GM12878 (cell line): ENCODE measurements around the gene CCSER1.

Experiments
- BHLHE40 ChIP-seq, 2 experiments: fragments of 450-650 bp in 1 of 2; IDR thresholded peaks; 2 replicates each; pipeline ENCODE4 v1.6.1; 2011 to 2017; ENCODE audit warnings: low read depth in 2 of 2, borderline replicate concordance in 1 of 2, improper control_type of control experiment in 1 of 2, low read length in 1 of 2, mild to moderate bottlenecking in 1 of 2
- CHD2 ChIP-seq: IDR thresholded peaks from 2 replicates; pipeline ENCODE4 v1.6.1; 2011; ENCODE audit warnings: low read depth, low read length, improper control_type of control experiment, borderline replicate concordance
- EP300 ChIP-seq, 2 experiments: fragments of 150-350 bp in 1 of 2; IDR thresholded peaks; 2 replicates each; pipeline ENCODE4 v1.6.1; 2011 to 2012; ENCODE audit warnings: low read depth in 2 of 2, low read length in 2 of 2, borderline replicate concordance in 1 of 2, improper control_type of control experiment in 1 of 2, inconsistent platforms in 1 of 2; ENCODE audit not compliant: control insufficient read depth in 1 of 2
- IKZF2 ChIP-seq, 2 experiments: fragments of 450-650 bp; IDR thresholded peaks; 2 replicates each; pipeline ENCODE4 v1.6.1; 2017; ENCODE audit warnings: mild to moderate bottlenecking in 2 of 2, moderate library complexity in 2 of 2
- SP1 ChIP-seq: IDR thresholded peaks from one replicate; pipeline ENCODE4 v1.6.1; 2011; ENCODE audit warnings: low read depth, low read length
- SREBF2 ChIP-seq: IDR thresholded peaks from 2 replicates; pipeline ENCODE4 v1.6.1; 2012; ENCODE audit warnings: mild to moderate bottlenecking, low read length
- TCF7 ChIP-seq: IDR thresholded peaks from 2 replicates; pipeline ENCODE4 v1.6.1; 2014; ENCODE audit warnings: antibody characterized with exemption, borderline replicate concordance
- TF ChIP-seq, protein P1 (sequence below), 3 experiments: IDR thresholded peaks in 2 of 3; conservative IDR thresholded peaks in 1 of 3; 2 replicates each; pipeline ENCODE4 v1.5.1; 2011; ENCODE audit warnings: low read depth in 3 of 3, low read length in 3 of 3, mild to moderate bottlenecking in 3 of 3, control low read depth in 2 of 3, moderate library complexity in 2 of 3, inconsistent platforms in 1 of 3, mixed read lengths in 1 of 3; ENCODE audit not compliant: control insufficient read depth in 2 of 3, insufficient read depth in 1 of 3; ENCODE audit errors: extremely low read depth in 1 of 3

GRCh38 chr4:90995996-90996395 is 868.8 kb downstream of the CCSER1 start:
- no peak for TF ChIP-seq IKZF2 (IDR thresholded peaks at IDR 0.05)
- TF ChIP-seq SREBF2, result no peak
- no peak for TF ChIP-seq TCF7
- TF ChIP-seq EP300 (IDR thresholded peaks at IDR 0.05; ENCODE audit: borderline replicate concordance in 1 of 2, control insufficient read depth in 1 of 2, low read depth in 2 of 2, low read length in 2 of 2), result no peak
- TF ChIP-seq, protein P1, sequence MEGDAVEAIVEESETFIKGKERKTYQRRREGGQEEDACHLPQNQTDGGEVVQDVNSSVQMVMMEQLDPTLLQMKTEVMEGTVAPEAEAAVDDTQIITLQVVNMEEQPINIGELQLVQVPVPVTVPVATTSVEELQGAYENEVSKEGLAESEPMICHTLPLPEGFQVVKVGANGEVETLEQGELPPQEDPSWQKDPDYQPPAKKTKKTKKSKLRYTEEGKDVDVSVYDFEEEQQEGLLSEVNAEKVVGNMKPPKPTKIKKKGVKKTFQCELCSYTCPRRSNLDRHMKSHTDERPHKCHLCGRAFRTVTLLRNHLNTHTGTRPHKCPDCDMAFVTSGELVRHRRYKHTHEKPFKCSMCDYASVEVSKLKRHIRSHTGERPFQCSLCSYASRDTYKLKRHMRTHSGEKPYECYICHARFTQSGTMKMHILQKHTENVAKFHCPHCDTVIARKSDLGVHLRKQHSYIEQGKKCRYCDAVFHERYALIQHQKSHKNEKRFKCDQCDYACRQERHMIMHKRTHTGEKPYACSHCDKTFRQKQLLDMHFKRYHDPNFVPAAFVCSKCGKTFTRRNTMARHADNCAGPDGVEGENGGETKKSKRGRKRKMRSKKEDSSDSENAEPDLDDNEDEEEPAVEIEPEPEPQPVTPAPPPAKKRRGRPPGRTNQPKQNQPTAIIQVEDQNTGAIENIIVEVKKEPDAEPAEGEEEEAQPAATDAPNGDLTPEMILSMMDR (IDR thresholded peaks at IDR 0.05 in 2 of 3, conservative IDR thresholded peaks at IDR 0.05 in 1 of 3; ENCODE audit: control insufficient read depth in 2 of 3, extremely low read depth in 1 of 3, insufficient read depth in 1 of 3, low read depth in 3 of 3, low read length in 3 of 3), result no peak
- TF ChIP-seq CHD2, result no peak
- no peak for TF ChIP-seq BHLHE40 (IDR thresholded peaks at IDR 0.05; ENCODE audit: borderline replicate concordance in 1 of 2, low read depth in 2 of 2, low read length in 1 of 2)
- no peak for TF ChIP-seq SP1
